Sigmoid colon (tissue), 4 donors: ENCODE data around the gene PDGFRA.
A peak's percentile ranks its signal among the peaks of the same experiment; 100 is the strongest.

Source experiments
- CTCF ChIP-seq, 4 experiments: fragments of 450-650 bp in 3 of 4; fragments of 200-600 bp in 1 of 4; IDR thresholded peaks; one replicate each; pipeline ENCODE4 v1.5.1; 2016 to 2019; ENCODE audit warnings: antibody characterized with exemption in 4 of 4, mild to moderate bottlenecking in 3 of 4, moderate library complexity in 2 of 4
- POLR2AphosphoS5 ChIP-seq, 4 donors: sonication (generic); formaldehyde crosslinking; IDR thresholded peaks; one replicate each; pipeline ENCODE4 v1.6.1; 2017; ENCODE audit warnings: antibody characterized with exemption in 4 of 4

DNA sequence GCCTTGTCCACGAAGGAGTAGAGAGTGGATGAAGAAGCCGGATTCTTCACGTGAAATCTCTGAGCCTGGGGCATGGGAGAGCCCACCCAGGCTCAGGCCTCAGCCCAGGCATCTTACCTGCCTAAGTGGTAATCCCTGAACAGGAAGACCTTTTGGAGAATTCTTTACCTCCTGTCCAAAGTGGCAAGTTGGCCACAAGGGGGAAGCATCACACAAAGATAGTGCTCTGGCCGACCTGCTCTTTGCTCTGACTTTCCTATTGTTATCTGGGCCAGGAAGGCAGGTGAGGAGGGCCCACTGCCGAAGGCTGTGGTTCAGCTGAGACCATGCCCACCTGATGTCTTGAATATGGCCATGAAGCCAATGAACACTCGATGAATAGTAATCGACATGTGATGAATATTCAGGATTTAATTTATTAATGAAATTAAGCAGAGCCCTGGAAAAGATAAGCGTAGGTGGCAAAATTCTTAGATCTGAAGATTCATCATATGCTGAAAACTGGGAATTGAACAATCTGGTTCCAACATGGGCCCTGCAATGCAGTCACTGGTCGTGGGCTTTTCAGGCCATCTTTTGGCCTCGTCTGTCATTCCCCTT is 93.8 kb downstream of the PDGFRA start:
- peak in 3 of 4 experiments; percentile 31 to 62 (median 45) for TF ChIP-seq CTCF (IDR thresholded peaks at IDR 0.05)
- no peak for TF ChIP-seq POLR2AphosphoS5 (IDR thresholded peaks at IDR 0.05)
